22Rv1 (cell line): Measurements from ENCODE around the gene VSTM1.
"Not testable (repeated sequence)": the region's sequence is repeated elsewhere in the genome, so short reads cannot be mapped to it uniquely, and the experiment has no call there.

Experiments
- H3K27ac ChIP-seq: fragments of 450-650 bp; 2 replicates; pipeline ENCODE4 v1.5.1; 2017
- CTCF ChIP-seq: fragments of 450-650 bp; IDR thresholded peaks from 2 replicates; pipeline ENCODE4 v1.5.1; 2017; ENCODE audit warnings: mild to moderate bottlenecking
- ZFX ChIP-seq: fragments of 450-650 bp; IDR thresholded peaks from 2 replicates; pipeline ENCODE4 v1.6.1; 2017; ENCODE audit warnings: antibody characterized with exemption, borderline replicate concordance

VSTM1 gene

GRCh38 chr19:54102421-54103169 is 38.9 kb upstream of the VSTM1 start, which contains the start of gene NDUFA3:
Gene NDUFA3, plus strand, starts transcription at chr19:54102855. Its CDS starts 24 bp downstream, at chr19:54102879.
- no peak for TF ChIP-seq CTCF
- TF ChIP-seq ZFX: no peak

GRCh38 chr19:54100561-54100960 is 36.9 kb upstream of the VSTM1 start, which contains the start of gene OSCAR:
Gene OSCAR, minus strand, starts transcription at chr19:54100803. Its CDS starts 11 bp downstream, at chr19:54100792.
- no peak for TF ChIP-seq CTCF
- no peak within 1 kb of the TSS for H3K27ac ChIP-seq

More at GRCh38 chr19:54102421-54103169, 38.9 kb upstream of the VSTM1 start, which contains the start of gene NDUFA3:
- H3K27ac ChIP-seq: peak within 1 kb of the TSS; percentile 55

GRCh38 chr19:54099903-54100255 is 36.2 kb upstream of the VSTM1 start:
- not testable (repeated sequence) for H3K27ac ChIP-seq

- no peak overlapping the region for H3K27ac ChIP-seq
- TF ChIP-seq CTCF: no peak
- no peak for TF ChIP-seq ZFX
Measured at GRCh38 chr19:54099190-54099902, 35.6 kb upstream of the VSTM1 start.

GRCh38 chr19:54096617-54097106 is 33.0 kb upstream of the VSTM1 start:
- TF ChIP-seq CTCF: no peak
- TF ChIP-seq ZFX: no peak
- no peak overlapping the region for H3K27ac ChIP-seq

- peak; percentile 12; the same call in 1 of the 2 replicates for TF ChIP-seq CTCF
- H3K27ac ChIP-seq: not testable (repeated sequence)
Measured at GRCh38 chr19:54095859-54096616, 32.3 kb upstream of the VSTM1 start.

- H3K27ac ChIP-seq: no peak overlapping the region
- TF ChIP-seq ZFX (no peak), CTCF (no peak)
Measured at GRCh38 chr19:54095136-54095858, 31.6 kb upstream of the VSTM1 start.
